Loucy (cell line): ENCODE results near the gene GNE.

ENCODE experiments used
- H2AFZ ChIP-seq: fragments of 200-600 bp; sonication (generic); 2 replicates; pipeline ENCODE4 v1.6.0; 2016; ENCODE audit warnings: antibody characterized with exemption, mild to moderate bottlenecking, low read length, moderate library complexity
- H3F3A ChIP-seq: fragments of 200-600 bp; 2 replicates; pipeline ENCODE4 v1.6.0; 2016; ENCODE audit warnings: antibody characterized with exemption, low read depth, mild to moderate bottlenecking
- H3K27me3 ChIP-seq: fragments of 200-600 bp; sonication (generic); 2 replicates; pipeline ENCODE4 v1.6.1; 2014; ENCODE audit warnings: low read length, mild to moderate bottlenecking; ENCODE audit not compliant: insufficient read depth, poor library complexity, severe bottlenecking
- H3K36me3 ChIP-seq: fragments of 200-600 bp; sonication (generic); 2 replicates; pipeline ENCODE4 v1.6.1; 2016; ENCODE audit warnings: low read length; ENCODE audit not compliant: insufficient read depth
- H3K4me1 ChIP-seq: fragments of 200-600 bp; sonication (generic); 2 replicates; pipeline ENCODE4 v1.5.1; 2014; ENCODE audit warnings: low read length, mild to moderate bottlenecking; ENCODE audit not compliant: insufficient read depth, poor library complexity, severe bottlenecking
- H3K4me2 ChIP-seq: fragments of 200-600 bp; sonication (generic); 2 replicates; pipeline ENCODE4 v1.6.0; 2014; ENCODE audit warnings: antibody characterized with exemption, low read length, low read depth, mild to moderate bottlenecking; ENCODE audit not compliant: poor library complexity, severe bottlenecking
- H3K4me3 ChIP-seq: fragments of 200-600 bp; sonication (generic); 2 replicates; pipeline ENCODE4 v1.5.1; 2014; ENCODE audit warnings: low read length, mild to moderate bottlenecking, mixed read lengths; ENCODE audit not compliant: poor library complexity, severe bottlenecking
- H3K79me2 ChIP-seq: fragments of 200-600 bp; sonication (generic); 2 replicates; pipeline ENCODE4 v1.6.1; 2014; ENCODE audit warnings: low read length; ENCODE audit not compliant: insufficient read depth
- H3K9ac ChIP-seq: fragments of 200-600 bp; sonication (generic); 2 replicates; pipeline ENCODE4 v1.6.0; 2014; ENCODE audit warnings: mild to moderate bottlenecking, low read depth, low read length, moderate library complexity; ENCODE audit not compliant: poor library complexity, severe bottlenecking
- H3K9me2 ChIP-seq: fragments of 200-600 bp; sonication (generic); replicated peaks from 2 replicates; pipeline ENCODE4 v1.6.1; 2016; ENCODE audit warnings: low read depth, low read length, mixed read lengths
- H3K9me3 ChIP-seq: fragments of 200-600 bp; sonication (generic); 2 replicates; pipeline ENCODE4 v1.6.1; 2014; ENCODE audit warnings: mild to moderate bottlenecking, antibody characterized with exemption, low read length, low read depth; ENCODE audit not compliant: insufficient read depth
- H4K20me1 ChIP-seq: fragments of 200-600 bp; sonication (generic); 2 replicates; pipeline ENCODE4 v1.6.0; 2014; ENCODE audit warnings: antibody characterized with exemption, low read length, mild to moderate bottlenecking; ENCODE audit not compliant: insufficient read depth, poor library complexity, severe bottlenecking
- CTCF ChIP-seq: fragments of 200-600 bp; sonication (generic); conservative IDR thresholded peaks from 2 replicates; pipeline ENCODE4 v1.5.1; 2014; ENCODE audit warnings: mild to moderate bottlenecking, antibody characterized with exemption, low read length
- EZH2phosphoT487 ChIP-seq: fragments of 200-600 bp; IDR thresholded peaks from 2 replicates; pipeline ENCODE4 v1.6.1; 2018; ENCODE audit warnings: antibody characterized with exemption, mild to moderate bottlenecking, moderate library complexity, borderline replicate concordance

Gene GNE

GRCh38 chr9:36207546-36208012, 50.7 kb downstream of the GNE start:
- no peaks in the 10 kb centered on the region for H3F3A ChIP-seq
- peak overlapping the region; percentile 43 for H3K4me3 ChIP-seq
- H4K20me1 ChIP-seq, result peaks cover 51% of the 10 kb centered on the region
- no peaks in the 10 kb centered on the region for H3K27me3 ChIP-seq
- H3K36me3 ChIP-seq, result peaks cover 92% of the 10 kb centered on the region
- peaks cover 23% of the 10 kb centered on the region for H3K4me1 ChIP-seq
- peaks cover 67% of the 10 kb centered on the region for H3K79me2 ChIP-seq
- no peaks in the 10 kb centered on the region for H3K9me2 ChIP-seq
- H3K4me2 ChIP-seq, result peak overlapping the region; percentile 53
- H2AFZ ChIP-seq, result no peak overlapping the region
- H3K9ac ChIP-seq, result peak overlapping the region; percentile 23
- no peaks in the 10 kb centered on the region for H3K9me3 ChIP-seq
- TF ChIP-seq CTCF (no peak), EZH2phosphoT487 (no peak)

GRCh38 chr9:36207016-36207415, 51.2 kb downstream of the GNE start:
- TF ChIP-seq EZH2phosphoT487, result no peak
- no peak for TF ChIP-seq CTCF
- Histone ChIP-seq H3K27me3 (no peaks in the 10 kb centered on the region), H3K9me3 (no peaks in the 10 kb centered on the region), H3K36me3 (peaks cover 92% of the 10 kb centered on the region), H4K20me1 (peaks cover 48% of the 10 kb centered on the region), H2AFZ (no peak overlapping the region), H3K9ac (peak overlapping the region; percentile 23), H3K9me2 (no peaks in the 10 kb centered on the region), H3K4me3 (peak overlapping the region; percentile 43), H3F3A (no peaks in the 10 kb centered on the region), H3K4me1 (peaks cover 23% of the 10 kb centered on the region), H3K4me2 (peak overlapping the region; percentile 53), H3K79me2 (peaks cover 66% of the 10 kb centered on the region)

- Histone ChIP-seq H4K20me1 (peaks cover 30% of the 10 kb centered on the region), H3K79me2 (peaks cover 46% of the 10 kb centered on the region), H3K9ac (no peak overlapping the region), H3K9me3 (no peaks in the 10 kb centered on the region), H3K36me3 (peaks cover 90% of the 10 kb centered on the region), H3K4me3 (no peak overlapping the region), H3K9me2 (no peaks in the 10 kb centered on the region), H2AFZ (no peak overlapping the region), H3K27me3 (no peaks in the 10 kb centered on the region), H3K4me1 (peaks cover 23% of the 10 kb centered on the region), H3K4me2 (no peak overlapping the region), H3F3A (no peaks in the 10 kb centered on the region)
- TF ChIP-seq CTCF (0 out of 2 replicates have a peak, but pooled peaks have one; percentile 27), EZH2phosphoT487 (no peak)
These were observed 53.2 kb downstream of the GNE start for GRCh38 chr9:36204906-36205547.
